Progenitor cell of endocrine pancreas (in vitro differentiated cells): ENCODE results near the gene JTB. TPM values are rescaled to one million over a fixed set of nuclear protein-coding genes. Genes with fewer than 3 reads are reported as not detected.
"Not testable (repeated sequence)": the region's sequence is repeated elsewhere in the genome, so short reads cannot be mapped to it uniquely, and the experiment has no call there.

Experiments used
- DNase-seq: peaks from one replicate; pipeline ENCODE4 v3.0.0; 2021; ENCODE audit warnings: low spot score; ENCODE audit not compliant: unreplicated experiment
- H3K27ac Mint-ChIP-seq: 2 replicates; pipeline ENCODE4 v1.8.0; 2021; ENCODE audit warnings: mild to moderate bottlenecking, moderate library complexity, mixed read lengths
- H3K27me3 Mint-ChIP-seq: 2 replicates; pipeline ENCODE4 v1.8.0; 2021; ENCODE audit warnings: mixed read lengths
- H3K36me3 Mint-ChIP-seq: 2 replicates; pipeline ENCODE4 v1.8.0; 2022; ENCODE audit warnings: mixed read lengths; ENCODE audit not compliant: insufficient read depth
- H3K4me1 Mint-ChIP-seq: 2 replicates; pipeline ENCODE4 v1.8.0; 2021; ENCODE audit warnings: low read depth, mixed read lengths
- H3K4me3 Mint-ChIP-seq: 2 replicates; pipeline ENCODE4 v1.8.0; 2021; ENCODE audit warnings: low read depth, mild to moderate bottlenecking, moderate library complexity, mixed read lengths
- H3K9me3 Mint-ChIP-seq: 2 replicates; pipeline ENCODE4 v1.8.0; 2021; ENCODE audit warnings: low read depth, mixed read lengths
- CTCF ChIP-seq: fragments of 200-600 bp; sonication (generic); IDR thresholded peaks from one replicate; pipeline ENCODE4 v1.5.0; 2021; ENCODE audit warnings: antibody characterized with exemption, mild to moderate bottlenecking; ENCODE audit not compliant: unreplicated experiment
- long read RNA-seq: library from polyadenylated mRNA; unstranded; transcript quantifications from one replicate; pipeline ENCODE4 v2.0.0, GENCODE V29; 2020
- total RNA-seq: library from RNA; stranded (reverse); gene quantifications from 2 replicates; pipeline ENCODE4 v1.2.1, GENCODE V29; 2021

JTB gene
- total RNA-seq = 75.0 and 76.5 TPM in 2 replicates
- long read RNA-seq, partial matches to known transcripts = 1 of 4 reads
- long read RNA-seq, other reads (novel, unspliced or antisense) = 2 of 4 reads

- peak; percentile 66 for DNase-seq
- Mint-ChIP-seq H3K4me1 (peaks cover 19% of the 10 kb centered on the region), H3K9me3 (no peaks in the 10 kb centered on the region), H3K36me3 (peaks cover 4% of the 10 kb centered on the region), H3K27me3 (no peaks in the 10 kb centered on the region), H3K27ac (peak within 1 kb of the TSS; percentile 96), H3K4me3 (peak within 1 kb of the TSS; percentile 96)
- TF ChIP-seq CTCF = peak; percentile 19
Observed at GRCh38 chr1:153977250-153978240, at the start of gene JTB. Gene JTB (minus strand): TSS chr1:153977674. CDS start chr1:153977252, 422 bp downstream.

GRCh38 chr1:154019940-154020339, 42.5 kb upstream of the JTB start:
- DNase-seq = no peak
- TF ChIP-seq CTCF = no peak
- Mint-ChIP-seq H3K4me3 (no peak overlapping the region), H3K27me3 (no peaks in the 10 kb centered on the region), H3K36me3 (no peaks in the 10 kb centered on the region), H3K4me1 (no peaks in the 10 kb centered on the region), H3K27ac (no peak overlapping the region), H3K9me3 (no peaks in the 10 kb centered on the region)

- H3K27me3 Mint-ChIP-seq = no peaks in the 10 kb centered on the region
- H3K36me3 Mint-ChIP-seq = no peaks in the 10 kb centered on the region
Observed at GRCh38 chr1:154019269-154019668, 41.8 kb upstream of the JTB start.

GRCh38 chr1:154014154-154014907, 36.9 kb upstream of the JTB start:
- Mint-ChIP-seq H3K9me3 (no peaks in the 10 kb centered on the region), H3K27me3 (no peaks in the 10 kb centered on the region), H3K27ac (no peak overlapping the region), H3K4me1 (peaks cover 3% of the 10 kb centered on the region), H3K36me3 (no peaks in the 10 kb centered on the region), H3K4me3 (no peak overlapping the region)
- no peak for DNase-seq
- no peak for TF ChIP-seq CTCF

More at GRCh38 chr1:154019269-154019668, 41.8 kb upstream of the JTB start:
- DNase-seq = no peak
- H3K9me3 Mint-ChIP-seq = no peaks in the 10 kb centered on the region
- no peak overlapping the region for H3K27ac Mint-ChIP-seq
- H3K4me1 Mint-ChIP-seq = peaks cover 2% of the 10 kb centered on the region
- no peak overlapping the region for H3K4me3 Mint-ChIP-seq
- TF ChIP-seq CTCF = no peak

GRCh38 chr1:154012543-154012942, 35.1 kb upstream of the JTB start:
- not testable (repeated sequence) for H3K36me3 Mint-ChIP-seq, H3K4me3 Mint-ChIP-seq, H3K27me3 Mint-ChIP-seq, DNase-seq, H3K4me1 Mint-ChIP-seq, H3K9me3 Mint-ChIP-seq, H3K27ac Mint-ChIP-seq
